HepG2 (cell line): ENCODE measurements around the gene GDF9. TPM values are rescaled to one million over a fixed set of nuclear protein-coding genes. Genes with fewer than 3 reads are reported as not detected.

Source experiments
- AFF4 ChIP-seq: sonication (generic); formaldehyde crosslinking; IDR thresholded peaks from 2 replicates; pipeline ENCODE4 v1.4.0; 2020; ENCODE audit warnings: missing genetic modification reagents
- ARHGAP35 ChIP-seq: sonication (generic); formaldehyde crosslinking; IDR thresholded peaks from 2 replicates; pipeline ENCODE4 v1.9.0; 2022; ENCODE audit warnings: mild to moderate bottlenecking, inconsistent platforms, moderate library complexity, missing genetic modification reagents, borderline replicate concordance
- BHLHE40 ChIP-seq: IDR thresholded peaks from 2 replicates; pipeline ENCODE4 v1.6.1; 2011; ENCODE audit warnings: low read length, improper control_type of control experiment
- GABPB1 ChIP-seq: IDR thresholded peaks from 2 replicates; pipeline ENCODE4 v1.6.1; 2016; ENCODE audit warnings: mild to moderate bottlenecking, missing genetic modification reagents, moderate library complexity, missing compliant biosample characterization
- HOXA5 ChIP-seq: sonication (generic); formaldehyde crosslinking; IDR thresholded peaks from 2 replicates; pipeline ENCODE4 v1.4.0; 2020; ENCODE audit warnings: missing genetic modification reagents
- POGK ChIP-seq: sonication (generic); formaldehyde crosslinking; conservative IDR thresholded peaks from 2 replicates; pipeline ENCODE4 v1.8.0; 2022; ENCODE audit warnings: mild to moderate bottlenecking, moderate library complexity, missing genetic modification reagents
- SAP130 ChIP-seq: IDR thresholded peaks from 2 replicates; pipeline ENCODE4 v1.6.1; 2016; ENCODE audit warnings: low read depth
- TFE3 ChIP-seq: IDR thresholded peaks from 2 replicates; pipeline ENCODE4 v1.6.1; 2016
- THAP7 ChIP-seq: sonication (generic); formaldehyde crosslinking; IDR thresholded peaks from 2 replicates; pipeline ENCODE4 v1.8.1; 2023; ENCODE audit warnings: mild to moderate bottlenecking, missing genetic modification reagents
- WIZ ChIP-seq: sonication (generic); formaldehyde crosslinking; IDR thresholded peaks from 2 replicates; pipeline ENCODE4 v1.5.1; 2020; ENCODE audit warnings: mild to moderate bottlenecking, missing genetic modification reagents
- ZBTB40 ChIP-seq, 2 experiments: fragments of 450-650 bp in 1 of 2; sonication (generic) in 1 of 2; formaldehyde crosslinking in 1 of 2; IDR thresholded peaks; 2 replicates each; pipeline versions ENCODE4 v1.6.1 to v1.8.0; 2016 to 2022; ENCODE audit warnings: antibody characterized with exemption in 1 of 2, mild to moderate bottlenecking in 1 of 2, missing genetic modification reagents in 1 of 2
- ZNF205 ChIP-seq: IDR thresholded peaks from 2 replicates; pipeline ENCODE4 v1.6.1; 2018; ENCODE audit warnings: missing biosample characterization, missing genetic modification reagents
- ZNF343 ChIP-seq: sonication (generic); formaldehyde crosslinking; IDR thresholded peaks from 2 replicates; pipeline ENCODE4 v1.4.0; 2020; ENCODE audit warnings: mild to moderate bottlenecking, missing genetic modification reagents
- polyA plus RNA-seq, 8 experiments: library from polyadenylated mRNA; depleted of rRNA in 3 of 8; stranded (reverse) in 7 of 8; unstranded in 1 of 8; fragments of >200 nt; fragmentation: Illumina TruSeq in 4 of 8; extraction: Trizol in 4 of 8; gene quantifications; 2 replicates each; pipeline versions ENCODE4 v1.2.1 to v1.2.3, GENCODE V29; 2011 to 2016; ENCODE audit warnings: low read depth in 4 of 8, missing spikeins in 1 of 8, mixed read lengths in 1 of 8; ENCODE audit not compliant: insufficient read depth in 1 of 8
- total RNA-seq, 5 experiments: library from RNA; depleted of rRNA; stranded (reverse); fragments of >200 nt; fragmentation: Illumina TruSeq; extraction: Trizol; gene quantifications; 2 replicates each; pipeline ENCODE4 v1.2.3, GENCODE V29; 2016; ENCODE audit warnings: low read depth in 1 of 5

GDF9 gene
- total and polyA plus RNA-seq, 2 of the 13 experiments (the other 11 are each of a cell fraction or from before 2014, with no cell fraction given): 0.33 to 0.38 TPM

- TF ChIP-seq THAP7: no peak
- TF ChIP-seq TFE3 (CRISPR knock-in tag): peak; percentile 83
- no peak for TF ChIP-seq ZBTB40 (IDR thresholded peaks at IDR 0.05)
- no peak for TF ChIP-seq ZBTB40 (CRISPR knock-in tag; IDR thresholded peaks at IDR 0.05)
- no peak for TF ChIP-seq ARHGAP35
- TF ChIP-seq ZNF205: no peak
- peak; percentile 74 for TF ChIP-seq SAP130 (CRISPR knock-in tag)
- TF ChIP-seq HOXA5 (CRISPR knock-in tag): no peak
- TF ChIP-seq GABPB1 (CRISPR knock-in tag): no peak
- no peak for TF ChIP-seq BHLHE40
- TF ChIP-seq AFF4 (CRISPR knock-in tag): no peak
- TF ChIP-seq WIZ: no peak
- TF ChIP-seq POGK (CRISPR knock-in tag): no peak
- no peak for TF ChIP-seq ZNF343 (CRISPR knock-in tag)
Measured at GRCh38 chr5:132905938-132906337, 39.7 kb upstream of the GDF9 start (continued).
